SH-SY5Y (cell line): ENCODE measurements around the gene CEACAM7.

Experiments
- GATA2 ChIP-seq: IDR thresholded peaks from 2 replicates; pipeline ENCODE4 v1.6.1; 2011; ENCODE audit warnings: mild to moderate bottlenecking, low read depth, low read length
- GATA3 ChIP-seq: IDR thresholded peaks from 2 replicates; pipeline ENCODE4 v1.6.1; 2011; ENCODE audit warnings: low read depth, mild to moderate bottlenecking, low read length, moderate library complexity

DNA sequence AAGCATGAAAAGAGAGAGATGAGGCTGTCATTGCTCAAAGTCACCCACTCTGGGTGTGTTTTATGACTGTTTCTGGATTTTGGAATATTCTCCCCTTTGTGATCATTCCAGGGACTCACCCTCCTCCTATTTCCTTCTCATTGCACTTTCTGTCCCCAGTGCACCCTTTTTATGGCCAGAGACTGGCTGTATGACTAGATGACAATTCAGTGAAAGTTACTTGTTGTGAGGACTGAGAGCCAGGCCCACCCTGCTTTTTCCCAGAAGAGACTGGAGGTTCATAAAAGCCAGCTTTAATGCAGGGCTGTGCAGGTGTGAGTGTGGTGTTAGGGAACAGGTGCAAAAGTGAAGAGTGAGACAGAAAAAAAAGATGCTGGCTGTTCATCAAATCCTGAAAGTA lies 17.3 kb downstream of the CEACAM7 start:
- TF ChIP-seq GATA2 = no peak
- TF ChIP-seq GATA3 = no peak
